Right lobe of liver (tissue), 6 donors: ENCODE results near the gene CTIF. TPM values are rescaled to one million over a fixed set of nuclear protein-coding genes. Genes with fewer than 3 reads are reported as not detected.

Experiments
- ATAC-seq, 4 donors: fragments of 200-7000 bp; cut with Tn5 transposase; one replicate each; pipeline ENCODE4 v1.9.1; 2020; ENCODE audit warnings: mild to moderate bottlenecking in 4 of 4, moderate library complexity in 4 of 4
- DNase-seq, 3 donors: peaks; one replicate each; pipeline ENCODE4 v3.0.0-alpha.2; 2020
- H3K27ac ChIP-seq, 3 donors: fragments of 200-600 bp; one replicate each; pipeline ENCODE4 v1.8.0; 2022
- H3K27me3 ChIP-seq, 2 donors: fragments of 200-600 bp; one replicate each; pipeline ENCODE4 v1.8.0; 2022
- H3K36me3 ChIP-seq, 4 donors: fragments of 200-600 bp; sonication (generic) in 1 of 4; one replicate each; pipeline versions ENCODE4 v1.5.1 to v1.8.0; 2017 to 2022; ENCODE audit warnings: control low read depth in 1 of 4
- H3K4me1 ChIP-seq, 4 donors: fragments of 200-600 bp; sonication (generic) in 1 of 4; one replicate each; pipeline versions ENCODE4 v1.5.1 to v1.8.0; 2017 to 2022; ENCODE audit warnings: control low read depth in 1 of 4
- H3K4me3 ChIP-seq, 3 donors: fragments of 200-600 bp; one replicate each; pipeline ENCODE4 v1.8.0; 2022
- H3K9me3 ChIP-seq, 4 donors: fragments of 200-600 bp; sonication (generic) in 1 of 4; one replicate each; pipeline versions ENCODE4 v1.5.1 to v1.8.0; 2017 to 2022; ENCODE audit warnings: control low read depth in 1 of 4
- CTCF ChIP-seq, 4 donors: fragments of 200-600 bp in 3 of 4; fragments of 450-650 bp in 1 of 4; IDR thresholded peaks; one replicate each; pipeline versions ENCODE4 v1.5.1 to v1.8.0; 2016 to 2022; ENCODE audit warnings: antibody characterized with exemption in 4 of 4, mild to moderate bottlenecking in 2 of 4
- POLR2A ChIP-seq: fragments of 450-650 bp; IDR thresholded peaks from one replicate; pipeline ENCODE4 v1.6.1; 2017; ENCODE audit warnings: antibody characterized with exemption, mild to moderate bottlenecking
- WGBS: methylation state at CpG from one replicate; pipeline ENCODE4 v1.1.6; 2018; ENCODE audit warnings: low coverage, low lambda C conversion rate; ENCODE audit not compliant: insufficient coverage; ENCODE audit errors: missing lambda C conversion rate; 5-methylcytosine and 5-hydroxymethylcytosine counted together
- intact Hi-C, 2 donors: fragments of 100-400 bp; cut with DNase I; formaldehyde crosslinking; loops; one replicate each; pipeline versions ENCODE4 v1.11.2 to v1.14.1; 2022
- total RNA-seq, 6 experiments: library from RNA; depleted of rRNA in 2 of 6; stranded (reverse); fragments of >200 nt in 2 of 6; fragmentation: NEBNext Ultra II Directional in 3 of 6; extraction: Animal tissue kit (Norgen Biotek cat#: 25700) in 3 of 6; gene quantifications; one replicate each; pipeline versions ENCODE4 v1.1.0 to v1.2.4, GENCODE V29; 2016 to 2023
- donor health status: DM: no; HTN: yes; CAD: no.
- donor health status: DM: no; HTN: no; CAD: no.
- donor health status: DM: no; HTN: no; CAD: no.
- donor health status: DM: no; HTN: yes; CAD: no.
- donor health status: DM: no; HTN: yes; CAD: no.

Gene CTIF
- total RNA-seq, 6 experiments from 2014 or later = 29.0 to 60.6 (median 43.1) TPM

- H3K4me1 ChIP-seq = no peaks in the 10 kb centered on the region
- ATAC-seq (peak in 2 of 4 donors; percentile 25 to 55), DNase-seq (peak in 1 of 3 donors; percentile 43)
- 57% methylated on average over 7 of the region's 11 CpGs for WGBS
- H3K4me3 ChIP-seq = no peak overlapping the region
- H3K27me3 ChIP-seq = no peaks in the 10 kb centered on the region
- H3K9me3 ChIP-seq = no peaks in the 10 kb centered on the region
- intact Hi-C loops = no loop called here
- TF ChIP-seq CTCF (IDR thresholded peaks at IDR 0.05) (no peak), POLR2A (no peak)
- peaks cover 0 to 12% (median 0%) of the 10 kb centered on the region in 4 donors for H3K36me3 ChIP-seq
- H3K27ac ChIP-seq = no peak overlapping the region
Observed at GRCh38 chr18:48753691-48754090, 214.9 kb downstream of the CTIF start.

- Histone ChIP-seq H3K27ac (no peak overlapping the region), H3K4me1 (no peaks in the 10 kb centered on the region), H3K27me3 (no peaks in the 10 kb centered on the region), H3K9me3 (no peaks in the 10 kb centered on the region), H3K36me3 (peaks cover 0 to 18% (median 0%) of the 10 kb centered on the region in 4 donors), H3K4me3 (no peak overlapping the region)
- 100% methylated on average over 1 of the region's 5 CpGs for WGBS
- peak in 1 of 3 donors; percentile 27 for DNase-seq
- intact Hi-C loops = no loop called here
- no peak for ATAC-seq
- TF ChIP-seq CTCF (IDR thresholded peaks at IDR 0.05) (no peak), POLR2A (no peak)
Observed at GRCh38 chr18:48754559-48754958, 215.7 kb downstream of the CTIF start.

- 83% methylated on average over 5 of the region's 6 CpGs for WGBS
- Histone ChIP-seq H3K27ac (no peak overlapping the region), H3K27me3 (no peaks in the 10 kb centered on the region), H3K4me1 (no peaks in the 10 kb centered on the region), H3K36me3 (peaks cover 0 to 18% (median 0%) of the 10 kb centered on the region in 4 donors), H3K4me3 (no peak overlapping the region), H3K9me3 (no peaks in the 10 kb centered on the region)
- intact Hi-C loops = no loop called here
- ATAC-seq = no peak
- no peak for TF ChIP-seq CTCF (IDR thresholded peaks at IDR 0.05)
- TF ChIP-seq POLR2A = no peak
- DNase-seq = peak in 1 of 3 donors; percentile 11
Observed at GRCh38 chr18:48754993-48755473, 216.2 kb downstream of the CTIF start.

- H3K27ac ChIP-seq = no peak overlapping the region
- H3K9me3 ChIP-seq = no peaks in the 10 kb centered on the region
- H3K36me3 ChIP-seq = peaks cover 0 to 27% (median 0%) of the 10 kb centered on the region in 4 donors
- no peak overlapping the region for H3K4me3 ChIP-seq
- intact Hi-C loops = no loop called here
- no peak for DNase-seq
- 72% methylated on average over 4 of the region's 4 CpGs for WGBS
- TF ChIP-seq POLR2A (no peak), CTCF (IDR thresholded peaks at IDR 0.05) (no peak)
- no peaks in the 10 kb centered on the region for H3K4me1 ChIP-seq
- no peaks in the 10 kb centered on the region for H3K27me3 ChIP-seq
- ATAC-seq = no peak
Observed at GRCh38 chr18:48756511-48757226, 217.8 kb downstream of the CTIF start.
